ENCODE data around the gene USP48.
A peak's percentile ranks its signal among the peaks of the same experiment; 100 is the strongest.

Gene USP48, protein sequence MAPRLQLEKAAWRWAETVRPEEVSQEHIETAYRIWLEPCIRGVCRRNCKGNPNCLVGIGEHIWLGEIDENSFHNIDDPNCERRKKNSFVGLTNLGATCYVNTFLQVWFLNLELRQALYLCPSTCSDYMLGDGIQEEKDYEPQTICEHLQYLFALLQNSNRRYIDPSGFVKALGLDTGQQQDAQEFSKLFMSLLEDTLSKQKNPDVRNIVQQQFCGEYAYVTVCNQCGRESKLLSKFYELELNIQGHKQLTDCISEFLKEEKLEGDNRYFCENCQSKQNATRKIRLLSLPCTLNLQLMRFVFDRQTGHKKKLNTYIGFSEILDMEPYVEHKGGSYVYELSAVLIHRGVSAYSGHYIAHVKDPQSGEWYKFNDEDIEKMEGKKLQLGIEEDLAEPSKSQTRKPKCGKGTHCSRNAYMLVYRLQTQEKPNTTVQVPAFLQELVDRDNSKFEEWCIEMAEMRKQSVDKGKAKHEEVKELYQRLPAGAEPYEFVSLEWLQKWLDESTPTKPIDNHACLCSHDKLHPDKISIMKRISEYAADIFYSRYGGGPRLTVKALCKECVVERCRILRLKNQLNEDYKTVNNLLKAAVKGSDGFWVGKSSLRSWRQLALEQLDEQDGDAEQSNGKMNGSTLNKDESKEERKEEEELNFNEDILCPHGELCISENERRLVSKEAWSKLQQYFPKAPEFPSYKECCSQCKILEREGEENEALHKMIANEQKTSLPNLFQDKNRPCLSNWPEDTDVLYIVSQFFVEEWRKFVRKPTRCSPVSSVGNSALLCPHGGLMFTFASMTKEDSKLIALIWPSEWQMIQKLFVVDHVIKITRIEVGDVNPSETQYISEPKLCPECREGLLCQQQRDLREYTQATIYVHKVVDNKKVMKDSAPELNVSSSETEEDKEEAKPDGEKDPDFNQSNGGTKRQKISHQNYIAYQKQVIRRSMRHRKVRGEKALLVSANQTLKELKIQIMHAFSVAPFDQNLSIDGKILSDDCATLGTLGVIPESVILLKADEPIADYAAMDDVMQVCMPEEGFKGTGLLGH

DNA sequence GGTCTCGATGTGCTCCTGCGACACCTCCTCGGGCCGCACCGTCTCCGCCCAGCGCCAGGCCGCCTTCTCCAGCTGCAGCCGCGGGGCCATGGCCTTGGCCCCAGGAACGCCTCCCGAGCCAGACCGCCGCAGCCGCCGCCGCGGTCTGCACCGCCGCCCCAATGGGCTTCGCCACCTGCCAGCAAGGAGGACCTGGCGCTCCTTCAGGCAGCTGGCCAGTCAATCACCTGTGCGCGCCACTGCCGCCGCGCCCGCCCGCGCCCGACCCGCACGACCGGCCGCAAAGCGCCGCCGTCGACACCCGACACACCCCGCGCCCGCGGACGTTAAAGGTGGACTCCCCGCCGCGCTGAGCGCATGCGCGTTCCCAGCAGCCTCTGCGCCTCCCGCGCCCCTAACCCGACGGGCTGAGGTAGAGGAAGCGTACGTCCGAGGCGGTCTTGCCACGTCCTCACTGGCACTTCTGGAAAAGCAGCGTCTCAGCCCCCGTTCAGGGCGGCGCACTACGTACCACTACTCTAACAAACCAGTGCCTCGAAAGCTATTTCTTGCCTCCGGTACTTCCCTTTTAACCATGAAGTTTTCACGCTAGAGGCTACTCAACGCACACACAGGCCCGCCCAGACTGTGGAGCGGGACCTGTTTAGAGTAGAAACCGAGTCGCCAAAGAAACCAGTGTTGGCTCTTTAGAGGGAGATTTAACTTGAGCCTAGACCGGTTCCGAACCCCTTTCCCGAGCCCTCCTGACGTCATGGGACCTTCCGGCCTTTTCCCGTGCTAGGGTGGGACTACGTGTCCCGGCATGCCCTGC is at the start of gene USP48:
Gene USP48, minus strand, starts transcription at position 282 of the 811 bp plus-strand sequence. Its CDS starts 192 bp downstream, at position 90.
- TF ChIP-seq, protein P1, sequence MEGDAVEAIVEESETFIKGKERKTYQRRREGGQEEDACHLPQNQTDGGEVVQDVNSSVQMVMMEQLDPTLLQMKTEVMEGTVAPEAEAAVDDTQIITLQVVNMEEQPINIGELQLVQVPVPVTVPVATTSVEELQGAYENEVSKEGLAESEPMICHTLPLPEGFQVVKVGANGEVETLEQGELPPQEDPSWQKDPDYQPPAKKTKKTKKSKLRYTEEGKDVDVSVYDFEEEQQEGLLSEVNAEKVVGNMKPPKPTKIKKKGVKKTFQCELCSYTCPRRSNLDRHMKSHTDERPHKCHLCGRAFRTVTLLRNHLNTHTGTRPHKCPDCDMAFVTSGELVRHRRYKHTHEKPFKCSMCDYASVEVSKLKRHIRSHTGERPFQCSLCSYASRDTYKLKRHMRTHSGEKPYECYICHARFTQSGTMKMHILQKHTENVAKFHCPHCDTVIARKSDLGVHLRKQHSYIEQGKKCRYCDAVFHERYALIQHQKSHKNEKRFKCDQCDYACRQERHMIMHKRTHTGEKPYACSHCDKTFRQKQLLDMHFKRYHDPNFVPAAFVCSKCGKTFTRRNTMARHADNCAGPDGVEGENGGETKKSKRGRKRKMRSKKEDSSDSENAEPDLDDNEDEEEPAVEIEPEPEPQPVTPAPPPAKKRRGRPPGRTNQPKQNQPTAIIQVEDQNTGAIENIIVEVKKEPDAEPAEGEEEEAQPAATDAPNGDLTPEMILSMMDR (IDR thresholded peaks at IDR 0.05; ENCODE audit: low read depth, low read length), result no peak
- in situ Hi-C loops (cut with HindIII; ENCODE audit: low sequenced_read_pairs), result no loop called here

DNA sequence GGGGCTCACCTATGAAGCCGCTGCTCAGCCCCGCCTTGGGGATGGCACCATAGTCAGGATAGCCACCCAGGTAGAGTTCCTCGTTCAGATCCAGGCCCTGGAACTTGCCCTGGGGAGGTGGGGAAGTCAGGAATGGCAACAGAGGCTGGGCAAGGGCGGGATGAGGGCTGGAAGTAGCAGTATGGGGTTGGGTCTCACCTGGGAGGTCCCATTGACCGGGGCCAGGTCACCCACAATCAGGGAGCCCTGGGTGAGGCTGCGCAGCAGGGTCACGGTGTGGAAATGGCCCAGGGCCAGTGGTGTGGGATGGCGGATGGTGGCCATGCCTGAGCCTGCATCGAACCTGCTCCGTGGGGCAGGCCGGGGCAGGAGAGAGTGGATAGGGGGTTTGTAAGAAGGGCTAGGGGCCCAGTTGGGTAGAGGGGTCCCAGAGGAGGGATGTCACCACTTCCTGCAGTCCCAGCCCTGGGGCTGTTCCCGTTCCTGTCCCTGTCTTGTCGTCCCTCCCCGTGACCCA is 48.6 kb upstream of the USP48 start:
- TF ChIP-seq, protein P1 (IDR thresholded peaks at IDR 0.05; ENCODE audit: low read depth, low read length), result no peak
- in situ Hi-C loops (cut with HindIII; ENCODE audit: low sequenced_read_pairs), result no loop called here
- DNase-seq (ENCODE audit: low read depth, low spot score), result no peak
- H3K4me3 ChIP-seq (ENCODE audit: low read depth, low read length), result no peak overlapping the region

More for the DNA sequence above, at the start of gene USP48:
- peak; percentile 96 for DNase-seq (ENCODE audit: low read depth, low spot score)
- H3K4me3 ChIP-seq (ENCODE audit: low read depth, low read length), result peak within 1 kb of the TSS; percentile 93

DNA sequence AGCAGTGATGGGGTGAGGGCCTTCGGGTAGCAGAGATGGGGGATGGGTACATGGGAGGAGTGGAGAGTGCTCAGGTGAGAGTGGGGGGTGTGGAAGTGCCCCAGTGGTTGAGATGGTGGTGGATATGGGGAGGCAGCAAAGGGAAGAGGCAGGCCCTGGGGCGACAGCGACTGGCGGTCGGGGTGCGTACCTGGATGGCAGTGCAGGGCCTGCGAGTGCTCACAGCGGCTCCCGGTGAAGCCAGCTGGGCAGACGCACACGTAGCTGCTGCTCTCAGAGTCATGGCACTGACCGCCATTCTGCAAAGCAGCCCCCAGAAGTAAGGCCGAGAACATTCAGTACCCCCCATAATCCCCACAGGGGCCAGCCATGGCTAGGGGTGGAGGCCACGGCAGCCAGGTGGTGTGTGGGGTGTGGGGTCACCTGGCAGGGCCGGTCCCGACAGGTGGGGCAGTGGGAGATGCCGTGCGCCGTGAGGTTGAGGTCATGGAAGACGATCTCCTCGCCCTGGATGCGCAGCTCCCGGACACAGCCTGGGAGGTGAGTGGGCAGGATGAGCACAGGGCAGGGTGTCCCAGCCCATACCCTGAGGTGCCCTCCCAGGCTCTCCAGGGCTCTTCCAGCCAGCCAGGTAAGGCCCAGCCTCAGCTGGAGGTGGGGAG is 48.0 kb upstream of the USP48 start:
- no peak for DNase-seq (ENCODE audit: low read depth, low spot score)
- in situ Hi-C loops (cut with HindIII; ENCODE audit: low sequenced_read_pairs), result no loop called here

DNA sequence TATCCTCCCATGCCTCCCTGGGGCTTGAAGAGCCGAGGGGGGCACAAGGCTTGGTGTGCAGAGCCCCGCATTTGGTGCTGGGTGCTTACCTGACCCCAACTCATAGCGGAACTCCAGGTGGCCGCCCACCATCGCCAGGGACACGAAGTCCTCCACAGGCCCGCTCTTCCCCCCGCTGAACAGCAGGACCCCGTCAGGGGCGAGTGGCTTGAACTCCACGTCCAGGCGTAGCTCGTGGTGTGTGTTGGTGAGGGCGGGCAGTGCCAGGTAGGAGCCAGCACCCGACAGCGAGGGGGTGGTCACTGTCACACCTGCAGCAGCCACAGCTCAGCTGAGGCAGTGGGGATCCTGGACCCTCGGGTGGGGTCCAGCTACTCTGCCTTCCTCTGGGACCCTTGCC is 46.3 kb upstream of the USP48 start:
- in situ Hi-C loops (cut with HindIII; ENCODE audit: low sequenced_read_pairs), result no loop called here
- DNase-seq (ENCODE audit: low read depth, low spot score), result no peak
- H3K4me3 ChIP-seq (ENCODE audit: low read depth, low read length), result no peak overlapping the region
- TF ChIP-seq, protein P1 (IDR thresholded peaks at IDR 0.05; ENCODE audit: low read depth, low read length), result no peak

More for the DNA sequence above, 48.0 kb upstream of the USP48 start:
- no peak overlapping the region for H3K4me3 ChIP-seq (ENCODE audit: low read depth, low read length)
- TF ChIP-seq, protein P1 (IDR thresholded peaks at IDR 0.05; ENCODE audit: low read depth, low read length), result no peak

DNA sequence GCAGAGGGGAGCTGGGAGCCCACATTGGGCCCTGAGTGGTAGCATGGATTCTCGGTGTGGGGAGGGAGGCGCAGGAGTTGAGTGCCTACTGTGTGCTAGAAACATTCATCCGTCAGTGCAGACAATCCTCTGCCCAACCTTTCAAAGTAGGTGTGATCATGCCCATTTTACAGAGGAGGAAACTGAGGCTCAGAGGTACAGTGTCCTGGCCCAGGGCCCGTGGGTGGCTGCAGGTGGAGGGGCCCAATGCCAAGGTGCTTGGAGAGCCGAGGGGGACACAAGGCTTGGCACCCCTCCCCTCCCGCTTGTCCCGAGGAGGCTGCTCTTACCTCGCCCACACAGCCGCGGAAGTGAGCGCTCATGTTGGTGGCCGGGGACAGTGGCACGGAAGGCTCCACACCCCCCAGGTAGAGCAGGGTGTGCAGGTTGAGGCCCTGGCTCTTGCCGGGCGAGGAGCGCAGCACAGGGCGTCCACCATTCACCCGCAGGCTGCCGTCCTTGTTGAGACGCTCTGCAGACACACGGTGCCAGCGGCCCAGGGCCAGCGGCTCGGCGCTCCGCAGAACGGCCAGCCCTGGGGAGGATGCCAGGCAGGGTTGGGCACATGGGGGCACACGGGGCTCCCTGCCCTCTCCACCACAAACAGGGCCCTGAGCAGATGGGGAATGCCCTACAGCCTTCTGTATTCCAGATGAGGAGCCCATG is 45.7 kb upstream of the USP48 start:
- TF ChIP-seq, protein P1 (IDR thresholded peaks at IDR 0.05; ENCODE audit: low read depth, low read length), result no peak
- no peak overlapping the region for H3K4me3 ChIP-seq (ENCODE audit: low read depth, low read length)
- no peak for DNase-seq (ENCODE audit: low read depth, low spot score)
- in situ Hi-C loops (cut with HindIII; ENCODE audit: low sequenced_read_pairs), result no loop called here

All from astrocyte of the spinal cord (primary cell).